HepG2 (cell line): ENCODE results near the gene LY6G5B. TPM values are rescaled to one million over a fixed set of nuclear protein-coding genes. Genes with fewer than 3 reads are reported as not detected.

Experiments
- ATAC-seq: fragments of 200-7000 bp; cut with Tn5 transposase; 3 replicates; pipeline ENCODE4 v1.9.1; 2020; ENCODE audit warnings: mild to moderate bottlenecking, moderate library complexity
- BruUV-seq: library from RNA; stranded (reverse); fragments of 400-500 nt; replicated peaks from 2 replicates; lab custom pipeline; 2021; lab: Mats Ljungman, UMichigan
- CTCF ChIA-PET: fragments of 300-600 bp; formaldehyde crosslinking; extraction: SDS; loops from one replicate; lab custom pipeline; 2021; ENCODE audit warnings: low total read pairs, inconsistent platforms, low intra/inter-chr PET ratio; lab: Yijun Ruan, JAX
- POLR2A ChIA-PET: fragments of 350-600 bp; sonication (Branson Sonifier 250); formaldehyde crosslinking; loops from one replicate; lab custom pipeline; 2020; ENCODE audit warnings: antibody characterized with exemption, inconsistent platforms; lab: Yijun Ruan, JAX
- DNase-seq: peaks from one replicate; pipeline ENCODE4 v3.0.0-alpha.2; 2015; ENCODE audit warnings: low spot score
- FAIRE-seq: peaks from 3 replicates; lab custom pipeline; 2011; peaks lifted over from hg19 to GRCh38; lab: Jason Lieb, UNC
- H2AFZ ChIP-seq: one replicate; pipeline ENCODE4 v1.6.1; 2011; ENCODE audit warnings: low read length, inconsistent platforms
- H3K27ac ChIP-seq: fragments of 300-600 bp; 3 replicates; pipeline ENCODE4 v1.8.0; 2011; ENCODE audit warnings: mixed run types, mild to moderate bottlenecking, mixed read lengths, low read length, inconsistent platforms; ENCODE audit not compliant: insufficient read depth; ENCODE audit errors: extremely low read length
- H3K27me3 ChIP-seq, 2 experiments: fragments of 200-600 bp in 1 of 2; 2 replicates in 1 of 2; 3 replicates in 1 of 2; pipeline versions ENCODE4 v1.6.0 to v1.8.0; 2011; ENCODE audit warnings: low read length in 2 of 2, mild to moderate bottlenecking in 2 of 2, moderate library complexity in 2 of 2, inconsistent platforms in 1 of 2; ENCODE audit not compliant: insufficient read depth in 2 of 2, control insufficient read depth in 1 of 2
- H3K36me3 ChIP-seq, 2 experiments: fragments of 200-600 bp in 1 of 2; replicated peaks in 1 of 2; 2 replicates in 1 of 2; 3 replicates in 1 of 2; pipeline versions ENCODE4 v1.5.1 to v1.8.0; 2011; ENCODE audit warnings: low read length in 2 of 2, inconsistent platforms in 1 of 2; ENCODE audit not compliant: insufficient read depth in 2 of 2, control insufficient read depth in 1 of 2
- H3K4me1 ChIP-seq: 2 replicates; pipeline ENCODE4 v1.5.1; 2012; ENCODE audit warnings: low read length, inconsistent platforms; ENCODE audit not compliant: insufficient read depth
- H3K4me2 ChIP-seq: 2 replicates; pipeline ENCODE4 v1.6.0; 2011; ENCODE audit warnings: low read depth, low read length, inconsistent platforms
- H3K4me3 ChIP-seq, 3 experiments: fragments of 200-600 bp in 1 of 3; sonication (generic), shearing (Covaris generic) in 1 of 3; replicated peaks in 1 of 3; 2 replicates each; pipeline ENCODE4 v1.5.1; 2011 to 2016; ENCODE audit warnings: low read length in 3 of 3, inconsistent platforms in 2 of 3, low read depth in 2 of 3, mild to moderate bottlenecking in 2 of 3, control low read depth in 1 of 3, mixed read lengths in 1 of 3; ENCODE audit not compliant: insufficient read depth in 1 of 3
- H3K79me2 ChIP-seq: one replicate; pipeline ENCODE4 v1.6.1; 2011; ENCODE audit warnings: low read length, inconsistent platforms; ENCODE audit not compliant: insufficient read depth
- H3K9ac ChIP-seq: 2 replicates; pipeline ENCODE4 v1.6.0; 2011; ENCODE audit warnings: mild to moderate bottlenecking, low read depth, low read length, inconsistent platforms; ENCODE audit not compliant: insufficient read depth
- H3K9me3 ChIP-seq: 2 replicates; pipeline ENCODE4 v1.5.1; 2012; ENCODE audit warnings: mild to moderate bottlenecking, low read length
- H4K20me1 ChIP-seq: 2 replicates; pipeline ENCODE4 v1.6.0; 2011; ENCODE audit warnings: inconsistent platforms, mild to moderate bottlenecking, low read length, moderate library complexity; ENCODE audit not compliant: insufficient read depth
- ARID4A ChIP-seq: sonication (generic); formaldehyde crosslinking; IDR thresholded peaks from 2 replicates; pipeline ENCODE4 v1.5.0; 2020; ENCODE audit warnings: mild to moderate bottlenecking, missing genetic modification reagents, borderline replicate concordance
- BORCS8-MEF2B ChIP-seq: sonication (generic); formaldehyde crosslinking; IDR thresholded peaks from 2 replicates; pipeline ENCODE4 v1.8.0; 2022; ENCODE audit warnings: mild to moderate bottlenecking, missing genetic modification reagents
- GMEB2 ChIP-seq: IDR thresholded peaks from 2 replicates; pipeline ENCODE4 v1.6.1; 2016; ENCODE audit warnings: missing biosample characterization, missing genetic modification reagents, low read depth
- HNF1A ChIP-seq, 2 experiments: sonication (generic) in 1 of 2; formaldehyde crosslinking in 1 of 2; IDR thresholded peaks; 2 replicates each; pipeline versions ENCODE4 v1.4.0 to v1.6.1; 2016 to 2020; ENCODE audit warnings: borderline replicate concordance in 1 of 2, low read depth in 1 of 2, mild to moderate bottlenecking in 1 of 2, missing genetic modification reagents in 1 of 2
- HOXA5 ChIP-seq: sonication (generic); formaldehyde crosslinking; IDR thresholded peaks from 2 replicates; pipeline ENCODE4 v1.4.0; 2020; ENCODE audit warnings: missing genetic modification reagents
- SAP130 ChIP-seq: IDR thresholded peaks from 2 replicates; pipeline ENCODE4 v1.6.1; 2016; ENCODE audit warnings: low read depth
- USF2 ChIP-seq, 2 experiments: sonication (generic) in 1 of 2; formaldehyde crosslinking in 1 of 2; IDR thresholded peaks; 2 replicates each; pipeline versions ENCODE4 v1.5.1 to v1.6.1; 2011 to 2020; ENCODE audit warnings: borderline replicate concordance in 1 of 2, low read depth in 1 of 2, low read length in 1 of 2, mild to moderate bottlenecking in 1 of 2, missing genetic modification reagents in 1 of 2, moderate library complexity in 1 of 2
- ZNF225 ChIP-seq: sonication (generic); formaldehyde crosslinking; IDR thresholded peaks from 2 replicates; pipeline ENCODE4 v1.4.0; 2020; ENCODE audit warnings: mild to moderate bottlenecking, missing genetic modification reagents
- ZNF720 ChIP-seq: sonication (generic); formaldehyde crosslinking; IDR thresholded peaks from 2 replicates; pipeline ENCODE4 v1.4.0; 2020; ENCODE audit warnings: missing genetic modification reagents
- WGBS: methylation state at CpG from one replicate; pipeline ENCODE4 v1.1.6; 2017; ENCODE audit warnings: low lambda C conversion rate; 5-methylcytosine and 5-hydroxymethylcytosine counted together
- in situ Hi-C: cut with HindIII; loops from 2 replicates; pipeline ENCODE4 v1.10.0; 2017; ENCODE audit warnings: low pct_unique_long_range_greater_than_20kb; ENCODE audit not compliant: extremely low pct_ligation_motif_present
- intact Hi-C: fragments of 100-400 bp; cut with micrococcal nuclease; formaldehyde crosslinking; loops from one replicate; pipeline ENCODE4 v1.10.0; 2022; ENCODE audit not compliant: unreplicated experiment
- polyA plus RNA-seq, 8 experiments: library from polyadenylated mRNA; depleted of rRNA in 3 of 8; stranded (reverse) in 7 of 8; unstranded in 1 of 8; fragments of >200 nt; fragmentation: Illumina TruSeq in 4 of 8; extraction: Trizol in 4 of 8; gene quantifications; 2 replicates each; pipeline versions ENCODE4 v1.2.1 to v1.2.3, GENCODE V29; 2011 to 2016; ENCODE audit warnings: low read depth in 4 of 8, missing spikeins in 1 of 8, mixed read lengths in 1 of 8; ENCODE audit not compliant: insufficient read depth in 1 of 8
- total RNA-seq, 5 experiments: library from RNA; depleted of rRNA; stranded (reverse); fragments of >200 nt; fragmentation: Illumina TruSeq; extraction: Trizol; gene quantifications; 2 replicates each; pipeline ENCODE4 v1.2.3, GENCODE V29; 2016; ENCODE audit warnings: low read depth in 1 of 5

Gene LY6G5B
- total and polyA plus RNA-seq, 2 of the 13 experiments (the other 11 are each of a cell fraction or from before 2014, with no cell fraction given): 7.8 to 15.7 TPM

GRCh38 chr6:31700740-31701401 lies 31.1 kb downstream of the LY6G5B start:
- no TSS peak for BruUV-seq
- FAIRE-seq: no peak
- in situ Hi-C loops (no loop called here), intact Hi-C loops (loop anchor here (5.0 kb wide), 1 partner anchor 36 kb away; the partner anchor contains the start of gene CLIC1)
- WGBS: 50% methylated on average over 5 of the region's 5 CpGs
- H3K9ac ChIP-seq: peak overlapping the region; percentile 95; the same call in 1 of the 2 replicates
- H3K79me2 ChIP-seq: peaks cover 22% of the 10 kb centered on the region
- ChIA-PET POLR2A (interaction anchor here (0.5 to 2.7 kb wide), 2 partner anchors 8 to 29 kb away, joined by 3 to 22 read pairs; no protein-coding TSS in a partner anchor), CTCF (no interaction called here)
- no peaks in the 10 kb centered on the region for H3K9me3 ChIP-seq
- no peaks in the 10 kb centered on the region for H4K20me1 ChIP-seq
- no peaks in the 10 kb centered on the region; a peak in 2 of 5 replicates for H3K27me3 ChIP-seq
- no peak for ATAC-seq
- peak overlapping the region in 1 of 3 experiments; percentile 84; a peak in 3 of 6 replicates for H3K4me3 ChIP-seq
- H3K4me1 ChIP-seq: peaks cover 39% of the 10 kb centered on the region
- peak overlapping the region; percentile 99 for H3K4me2 ChIP-seq
- H3K36me3 ChIP-seq: peaks cover 4 to 21% of the 10 kb centered on the region in 2 experiments; a peak in 4 of 5 replicates
- H3K27ac ChIP-seq: no peak overlapping the region
- no peak for DNase-seq
- H2AFZ ChIP-seq: no peak overlapping the region
- TF ChIP-seq GMEB2 (no peak), ZNF720 (CRISPR knock-in tag) (no peak), ZNF225 (CRISPR knock-in tag) (no peak), HNF1A (IDR thresholded peaks at IDR 0.05; ENCODE audit: low read depth) (peak; percentile 59), HNF1A (CRISPR knock-in tag; IDR thresholded peaks at IDR 0.05; ENCODE audit: borderline replicate concordance) (no peak), ARID4A (CRISPR knock-in tag) (0 out of 2 replicates have a peak, but pooled peaks have one; percentile 23), BORCS8-MEF2B (CRISPR knock-in tag) (no peak), HOXA5 (CRISPR knock-in tag) (peak; percentile 80; the same call in 1 of the 2 replicates), USF2 (IDR thresholded peaks at IDR 0.05; ENCODE audit: low read depth, low read length) (no peak), USF2 (CRISPR knock-in tag; IDR thresholded peaks at IDR 0.05; ENCODE audit: borderline replicate concordance) (no peak), SAP130 (CRISPR knock-in tag) (0 out of 2 replicates have a peak, but pooled peaks have one; percentile 41)
